Middle frontal gyrus (tissue), 1 donor: ENCODE data around the gene IAH1.

Experiments used
- DNase-seq: peaks from one replicate; pipeline ENCODE4 v3.0.0-alpha.2; 2015; ENCODE audit warnings: low spot score; ENCODE audit errors: extremely low spot score

Gene IAH1

DNA sequence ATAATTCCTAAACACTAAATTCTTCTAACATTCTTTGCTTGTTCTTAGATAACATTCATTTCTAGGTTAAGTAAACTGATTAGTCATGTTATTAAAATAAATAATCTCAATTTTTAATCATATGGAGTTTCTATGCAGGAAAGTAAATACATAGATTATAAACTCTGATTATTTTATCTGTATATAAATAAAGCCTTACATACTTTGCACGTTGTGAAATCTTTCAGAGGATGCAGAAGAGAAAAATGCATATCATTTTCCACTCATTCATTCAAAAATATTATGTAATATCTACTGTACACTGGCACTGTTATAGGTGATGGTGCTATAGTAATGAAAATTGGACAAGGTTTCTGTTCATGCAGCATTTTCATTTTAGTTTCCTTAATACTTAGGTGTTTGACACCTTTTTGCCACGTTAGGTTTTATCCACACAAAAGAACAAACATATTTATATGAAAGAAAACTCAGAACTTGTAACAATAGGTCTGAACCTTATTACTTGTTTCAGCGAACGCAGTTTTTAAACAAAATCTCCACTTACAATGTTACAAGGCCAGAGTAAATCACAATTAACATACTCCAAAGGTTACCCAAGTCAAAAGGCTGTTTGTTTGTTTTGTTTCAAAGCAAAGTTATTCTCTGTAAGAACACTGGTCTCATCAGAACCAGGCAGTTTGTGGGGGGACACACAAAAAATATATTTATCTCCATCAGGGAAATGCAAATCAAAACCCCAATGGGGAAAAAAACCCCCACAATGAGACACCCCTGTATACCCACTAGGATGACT, 53.8 kb downstream of the IAH1 start:
- DNase-seq = no peak

DNA sequence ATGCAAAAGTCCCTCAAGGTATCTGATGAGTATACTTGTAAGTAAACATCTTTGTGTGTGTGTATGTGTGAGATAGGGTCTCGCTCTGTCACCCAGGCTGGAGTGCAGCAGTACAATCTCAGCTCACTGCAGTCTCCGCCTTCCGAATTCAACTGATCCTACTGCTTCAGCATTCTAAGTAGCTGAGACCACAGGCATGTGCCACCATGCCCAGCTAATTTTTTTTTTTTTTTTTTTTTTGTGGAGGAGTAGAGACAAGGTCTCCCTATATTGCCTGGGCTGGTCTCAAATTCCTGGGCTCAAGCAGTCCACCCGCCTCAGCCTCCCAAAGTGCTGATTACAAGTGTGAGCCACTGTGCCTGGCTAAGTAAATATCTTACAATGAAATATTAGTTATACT, 58.1 kb downstream of the IAH1 start:
- DNase-seq = no peak

DNA sequence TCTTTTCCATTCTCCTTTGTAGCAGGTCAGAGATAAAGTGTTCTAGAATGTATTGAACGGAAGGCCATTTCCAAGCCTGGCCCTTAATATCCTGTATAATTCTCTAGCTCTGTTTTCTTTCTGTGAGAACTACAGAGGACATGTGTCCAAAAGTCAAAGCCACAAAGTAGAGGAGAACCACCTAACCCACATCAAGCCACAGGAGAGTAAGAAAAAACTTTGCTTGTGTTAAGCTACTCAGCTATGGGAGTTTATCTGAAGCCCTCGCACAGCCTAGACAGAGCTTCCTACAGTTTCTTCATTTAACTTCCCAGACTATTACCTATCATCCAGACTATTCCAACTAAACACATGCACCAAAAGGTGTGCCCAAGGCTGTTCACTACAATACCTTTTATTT, 59.3 kb downstream of the IAH1 start:
- no peak for DNase-seq

DNA sequence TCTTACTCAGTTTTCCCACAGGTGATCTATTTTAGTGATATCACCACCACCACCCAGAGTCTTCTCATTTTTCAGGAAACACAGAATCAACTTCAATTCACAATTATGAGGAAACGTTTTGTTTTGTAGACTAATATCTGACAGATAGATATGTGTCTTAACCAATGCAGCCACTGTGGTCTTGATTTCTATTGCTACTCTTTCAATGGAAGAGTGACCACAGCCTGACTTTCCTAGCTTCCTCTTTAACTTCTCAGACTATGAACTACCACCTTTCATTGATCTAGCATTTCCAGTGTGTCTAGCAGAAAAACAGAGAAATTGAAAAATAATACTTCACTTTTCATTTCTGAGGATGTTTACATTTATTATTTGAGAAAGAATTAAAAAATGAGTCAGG, 60.8 kb downstream of the IAH1 start:
- no peak for DNase-seq

DNA sequence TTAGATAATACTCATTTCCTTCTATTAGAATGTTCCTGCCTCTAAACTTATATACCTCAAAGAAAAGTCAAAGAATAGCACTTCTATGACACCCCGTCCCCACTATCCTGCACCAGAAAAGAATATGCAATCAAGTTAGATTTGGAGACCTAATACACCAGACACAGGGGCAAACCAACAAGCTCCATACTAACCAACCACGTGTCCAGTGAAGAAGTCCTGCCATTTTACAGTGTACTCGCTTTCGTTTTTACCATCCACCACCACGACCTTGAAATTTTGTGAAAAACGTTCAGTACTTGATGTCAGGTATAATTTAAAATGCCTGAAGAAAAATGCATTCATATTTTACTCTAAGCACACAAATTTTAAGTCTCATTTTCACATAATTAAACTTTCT, 62.2 kb downstream of the IAH1 start:
- no peak for DNase-seq

DNA sequence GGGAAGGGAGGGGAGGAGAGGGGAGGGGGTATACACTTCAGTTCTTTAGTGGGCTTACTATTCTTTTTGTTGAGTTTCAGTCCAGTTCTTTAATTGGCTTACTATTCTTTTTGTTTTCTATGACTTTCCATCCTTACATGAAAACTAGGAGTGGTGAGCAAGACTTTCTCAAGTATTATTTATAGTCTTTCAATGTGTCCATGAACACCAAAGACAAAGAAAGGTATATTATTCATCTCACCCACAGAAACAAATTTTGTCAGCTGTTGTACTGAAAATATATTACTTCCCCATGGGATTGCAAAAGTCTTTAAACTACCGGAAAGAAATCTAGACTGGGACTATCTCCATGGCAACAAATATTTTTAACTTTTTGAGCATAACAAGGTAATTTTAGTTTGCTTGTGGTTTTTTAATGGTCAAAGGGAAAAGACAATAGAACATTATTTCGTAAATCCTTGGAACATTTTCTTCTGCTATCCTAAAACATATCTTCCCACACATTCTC, 63.7 kb downstream of the IAH1 start:
- peak; percentile 57 for DNase-seq
